Measurements from ENCODE around the gene EPPIN. TPM values are rescaled to one million over a fixed set of nuclear protein-coding genes. Genes with fewer than 3 reads are reported as not detected.

The EPPIN gene
- total and polyA plus RNA-seq, 4 experiments from 2014 or later: not detected

DNA sequence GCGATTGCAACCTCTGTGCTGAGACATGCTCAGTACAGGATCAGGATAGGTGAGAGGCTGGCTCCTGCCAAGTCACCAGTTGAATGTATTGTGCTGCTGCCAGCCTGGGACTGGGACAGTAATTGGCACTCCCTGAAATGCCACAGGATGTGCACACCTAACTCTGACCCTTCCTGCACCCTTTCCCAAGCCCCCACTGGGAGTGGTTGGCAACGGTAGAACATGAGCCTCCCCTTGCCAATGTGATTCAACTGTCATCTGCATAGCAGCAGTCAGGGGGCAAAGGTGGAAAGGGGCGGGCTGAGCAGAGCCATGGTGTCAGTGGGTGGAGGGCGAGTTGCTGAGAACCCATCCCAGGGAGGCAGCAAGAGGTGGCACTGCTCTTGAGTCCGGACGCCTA, 47.2 kb downstream of the EPPIN start:
- Mint-ChIP-seq H3K27me3 (peaks cover 19 to 35% of the 10 kb centered on the region in 2 donors), H3K27ac (no peak overlapping the region), H3K4me3 (no peak overlapping the region), H3K36me3 (no peaks in the 10 kb centered on the region), H3K9me3 (peaks cover 0 to 3% (median 0%) of the 10 kb centered on the region in 8 donors), H3K4me1 (no peaks in the 10 kb centered on the region)
- Histone ChIP-seq H3K27ac (ENCODE audit: low read depth, low read length) (no peak overlapping the region), H3K9me3 (ENCODE audit: control insufficient read depth in 1 of 2, low read length in 2 of 2) (no peaks in the 10 kb centered on the region), H3K36me3 (ENCODE audit: insufficient read depth, low read length) (no peaks in the 10 kb centered on the region), H3K4me3 (ENCODE audit: low read length in 2 of 2) (no peak overlapping the region), H3K4me1 (ENCODE audit: insufficient read depth, low read length) (no peaks in the 10 kb centered on the region), H3K27me3 (ENCODE audit: insufficient read depth, low read length) (no peaks in the 10 kb centered on the region)
- ChIA-PET POLR2A (ENCODE audit: partially characterized antibody) (no interaction called here), CTCF (ENCODE audit: partially characterized antibody) (no interaction called here)
- intact Hi-C loops (cut with micrococcal nuclease): no loop called here
- DNase-seq: no peak

DNA sequence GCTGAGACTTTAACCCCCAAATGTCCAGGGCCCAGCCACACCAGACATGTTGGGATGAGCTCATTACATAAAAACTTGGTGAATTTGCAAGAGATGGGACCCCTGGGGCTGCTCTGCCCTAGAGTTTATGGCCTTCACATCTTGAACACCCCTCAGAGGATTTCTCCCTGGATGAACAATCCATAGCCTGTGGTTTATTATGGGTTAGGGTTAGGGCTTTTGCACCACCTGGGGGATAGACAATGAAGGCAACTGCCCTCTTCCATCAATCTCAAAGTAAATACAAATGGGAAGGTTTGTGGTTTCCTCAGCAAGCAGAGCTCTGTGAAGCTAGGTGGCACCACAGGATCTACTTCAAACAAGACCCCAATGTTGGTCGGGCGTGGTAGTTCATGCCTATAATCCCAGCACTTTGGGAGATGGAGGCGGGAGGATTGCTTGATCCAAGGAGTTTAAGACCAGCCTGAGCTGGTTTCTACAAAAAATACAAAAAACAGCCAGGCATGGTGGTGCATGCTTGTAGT, 49.2 kb downstream of the EPPIN start:
- DNase-seq: no peak
- H3K27ac Mint-ChIP-seq: no peak overlapping the region
- no peak overlapping the region for H3K27ac ChIP-seq (ENCODE audit: low read depth, low read length)
- H3K4me1 ChIP-seq (ENCODE audit: insufficient read depth, low read length): no peaks in the 10 kb centered on the region
- ChIA-PET POLR2A (ENCODE audit: partially characterized antibody) (no interaction called here), CTCF (ENCODE audit: partially characterized antibody) (no interaction called here)
- H3K9me3 ChIP-seq (ENCODE audit: control insufficient read depth in 1 of 2, low read length in 2 of 2): no peaks in the 10 kb centered on the region
- intact Hi-C loops (cut with micrococcal nuclease): no loop called here
- peaks cover 0 to 1% (median 0%) of the 10 kb centered on the region in 8 donors for H3K9me3 Mint-ChIP-seq
- H3K36me3 Mint-ChIP-seq: no peaks in the 10 kb centered on the region
- no peaks in the 10 kb centered on the region for H3K4me1 Mint-ChIP-seq
- H3K4me3 Mint-ChIP-seq: no peak overlapping the region
- H3K36me3 ChIP-seq (ENCODE audit: insufficient read depth, low read length): no peaks in the 10 kb centered on the region
- H3K27me3 ChIP-seq (ENCODE audit: insufficient read depth, low read length): no peaks in the 10 kb centered on the region
- no peak overlapping the region for H3K4me3 ChIP-seq (ENCODE audit: low read length in 2 of 2)
- peaks cover 18 to 31% of the 10 kb centered on the region in 2 donors for H3K27me3 Mint-ChIP-seq

DNA sequence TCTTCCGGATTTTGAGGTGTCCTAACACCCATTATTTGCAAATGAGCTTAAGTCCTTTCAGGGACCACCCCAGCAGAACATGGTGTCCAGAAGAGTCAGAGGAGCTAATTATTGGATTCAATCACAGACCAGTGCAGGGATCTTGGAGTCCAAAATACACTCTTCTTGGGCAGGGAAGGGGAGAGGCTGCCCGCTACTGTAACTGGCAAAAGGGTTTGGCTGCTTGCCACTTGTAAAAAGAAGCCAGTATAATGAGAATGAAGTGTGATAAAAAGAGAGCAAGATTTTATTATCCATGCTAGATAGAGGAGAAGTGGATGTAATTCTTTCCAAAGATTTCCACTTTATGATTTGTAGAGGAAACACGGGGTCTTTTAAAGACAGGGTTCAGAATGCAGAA, 51.0 kb downstream of the EPPIN start:
- peaks cover 0 to 1% (median 0%) of the 10 kb centered on the region in 8 donors for H3K9me3 Mint-ChIP-seq
- H3K27me3 ChIP-seq (ENCODE audit: insufficient read depth, low read length): no peaks in the 10 kb centered on the region
- no peaks in the 10 kb centered on the region for H3K36me3 Mint-ChIP-seq
- H3K36me3 ChIP-seq (ENCODE audit: insufficient read depth, low read length): no peaks in the 10 kb centered on the region
- POLR2A ChIA-PET (ENCODE audit: partially characterized antibody): no interaction called here
- no peak overlapping the region for H3K27ac ChIP-seq (ENCODE audit: low read depth, low read length)
- H3K27me3 Mint-ChIP-seq: peaks cover 14 to 26% of the 10 kb centered on the region in 2 donors
- no peak overlapping the region for H3K27ac Mint-ChIP-seq
- no peaks in the 10 kb centered on the region for H3K4me1 Mint-ChIP-seq
- H3K9me3 ChIP-seq (ENCODE audit: control insufficient read depth in 1 of 2, low read length in 2 of 2): no peaks in the 10 kb centered on the region
- intact Hi-C loops (cut with micrococcal nuclease): no loop called here
- CTCF ChIA-PET (ENCODE audit: partially characterized antibody): no interaction called here
- no peak overlapping the region for H3K4me3 ChIP-seq (ENCODE audit: low read length in 2 of 2)
- no peaks in the 10 kb centered on the region for H3K4me1 ChIP-seq (ENCODE audit: insufficient read depth, low read length)
- H3K4me3 Mint-ChIP-seq: no peak overlapping the region
- DNase-seq: no peak

GRCh38 chr20:45495501-45495941, 51.7 kb downstream of the EPPIN start:
- Mint-ChIP-seq H3K36me3 (no peaks in the 10 kb centered on the region), H3K27ac (no peak overlapping the region), H3K27me3 (peaks cover 16 to 28% of the 10 kb centered on the region in 2 donors), H3K4me3 (no peak overlapping the region), H3K9me3 (peaks cover 0 to 1% (median 0%) of the 10 kb centered on the region in 8 donors), H3K4me1 (no peaks in the 10 kb centered on the region)
- DNase-seq: no peak
- Histone ChIP-seq H3K27ac (ENCODE audit: low read depth, low read length) (no peak overlapping the region), H3K27me3 (ENCODE audit: insufficient read depth, low read length) (no peaks in the 10 kb centered on the region), H3K4me1 (ENCODE audit: insufficient read depth, low read length) (no peaks in the 10 kb centered on the region), H3K4me3 (ENCODE audit: low read length in 2 of 2) (no peak overlapping the region), H3K36me3 (ENCODE audit: insufficient read depth, low read length) (no peaks in the 10 kb centered on the region), H3K9me3 (ENCODE audit: control insufficient read depth in 1 of 2, low read length in 2 of 2) (no peaks in the 10 kb centered on the region)
- POLR2A ChIA-PET (ENCODE audit: partially characterized antibody): no interaction called here
- intact Hi-C loops (cut with micrococcal nuclease): no loop called here
- CTCF ChIA-PET (ENCODE audit: partially characterized antibody): no interaction called here

Other genes starting within 250 kb of the EPPIN start
- gene RBPJL, start 240.6 kb downstream of the EPPIN start, total RNA-seq: not detected
- gene RBPJL, start 240.6 kb downstream of the EPPIN start, polyA plus RNA-seq: not detected
- gene MATN4, start 239.1 kb downstream of the EPPIN start, total RNA-seq: not detected
- gene MATN4, start 239.1 kb downstream of the EPPIN start, polyA plus RNA-seq: not detected
- gene SDC4, start 199.0 kb downstream of the EPPIN start, total RNA-seq: 1 to 10 TPM; 3.8 to 3.9 TPM
- 1 to 10 TPM; 1.2 to 2.3 TPM for gene SDC4, start 199.0 kb downstream of the EPPIN start, polyA plus RNA-seq
- 10 to 100 TPM; 56.4 to 56.6 TPM for gene SYS1, start 184.2 kb downstream of the EPPIN start, total RNA-seq
- gene SYS1, start 184.2 kb downstream of the EPPIN start, polyA plus RNA-seq: 10 to 100 TPM; 24.7 to 30.2 TPM
- under 1 TPM in 1 of 2 experiments, not detected in 1; 0.36 TPM for gene TP53TG5, start 169.1 kb downstream of the EPPIN start, total RNA-seq
- under 1 TPM; 0.11 to 0.24 TPM for gene TP53TG5, start 169.1 kb downstream of the EPPIN start, polyA plus RNA-seq
- gene DBNDD2, start 139.1 kb downstream of the EPPIN start, total RNA-seq: 10 to 100 TPM; 17.8 to 18.4 TPM
- gene DBNDD2, start 139.1 kb downstream of the EPPIN start, polyA plus RNA-seq: 10 to 100 TPM; 12.9 to 15.4 TPM
- gene PIGT, start 131.3 kb downstream of the EPPIN start, total RNA-seq: 10 to 100 TPM; 81.9 to 84.5 TPM
- gene PIGT, start 131.3 kb downstream of the EPPIN start, polyA plus RNA-seq: 10 to 100 TPM; 85.6 to 92.2 TPM
- gene WFDC2, start 77.6 kb downstream of the EPPIN start, total RNA-seq: 1 to 10 TPM in 1 of 2 experiments, under 1 TPM in 1; 0.73 to 1.6 TPM
- gene WFDC2, start 77.6 kb downstream of the EPPIN start, polyA plus RNA-seq: not detected
- not detected for gene SPINT3, start 31.8 kb downstream of the EPPIN start, total RNA-seq
- not detected for gene SPINT3, start 31.8 kb downstream of the EPPIN start, polyA plus RNA-seq
- not detected for gene WFDC6, start 7.9 kb downstream of the EPPIN start, total RNA-seq
- not detected for gene WFDC6, start 7.9 kb downstream of the EPPIN start, polyA plus RNA-seq
- gene WFDC8, start 31.9 kb upstream of the EPPIN start, total RNA-seq: not detected
- not detected for gene WFDC8, start 31.9 kb upstream of the EPPIN start, polyA plus RNA-seq
- gene WFDC10A, start 82.3 kb upstream of the EPPIN start, total RNA-seq: not detected
- gene WFDC10A, start 82.3 kb upstream of the EPPIN start, polyA plus RNA-seq: not detected
- gene WFDC9, start 83.9 kb upstream of the EPPIN start, total RNA-seq: not detected
- gene WFDC9, start 83.9 kb upstream of the EPPIN start, polyA plus RNA-seq: not detected
- gene WFDC11, start 122.8 kb upstream of the EPPIN start, total RNA-seq: not detected
- not detected for gene WFDC11, start 122.8 kb upstream of the EPPIN start, polyA plus RNA-seq
- not detected for gene WFDC13, start 154.6 kb upstream of the EPPIN start, total RNA-seq
- not detected for gene WFDC13, start 154.6 kb upstream of the EPPIN start, polyA plus RNA-seq
- not detected for gene WFDC10B, start 157.6 kb upstream of the EPPIN start, total RNA-seq
- gene WFDC10B, start 157.6 kb upstream of the EPPIN start, polyA plus RNA-seq: not detected
- not detected for gene SPINT4, start 174.9 kb upstream of the EPPIN start, total RNA-seq
- not detected for gene SPINT4, start 174.9 kb upstream of the EPPIN start, polyA plus RNA-seq
- not detected for gene WFDC3, start 244.5 kb upstream of the EPPIN start, total RNA-seq
- gene WFDC3, start 244.5 kb upstream of the EPPIN start, polyA plus RNA-seq: not detected
- gene DNTTIP1, start 244.6 kb upstream of the EPPIN start, total RNA-seq: 10 to 100 TPM; 18.6 TPM
- 10 to 100 TPM; 37.3 to 49.9 TPM for gene DNTTIP1, start 244.6 kb upstream of the EPPIN start, polyA plus RNA-seq

Measured in CD4-positive, alpha-beta memory T cell (primary cell).